GM12865 (cell line): ENCODE data around the gene AGPS.

Source experiments
- DNase-seq: peaks from one replicate; pipeline ENCODE4 v3.0.0; 2010; ENCODE audit warnings: low read depth
- H3K4me3 ChIP-seq: 2 replicates; pipeline ENCODE4 v1.5.1; 2011; ENCODE audit warnings: mild to moderate bottlenecking, low read depth, low read length, control low read depth
- TF ChIP-seq, protein P1 (sequence below): IDR thresholded peaks from 2 replicates; pipeline ENCODE4 v1.5.1; 2011; ENCODE audit warnings: low read length, control low read depth, low read depth, inconsistent platforms; ENCODE audit not compliant: insufficient read depth; ENCODE audit errors: missing control alignments

AGPS gene

DNA sequence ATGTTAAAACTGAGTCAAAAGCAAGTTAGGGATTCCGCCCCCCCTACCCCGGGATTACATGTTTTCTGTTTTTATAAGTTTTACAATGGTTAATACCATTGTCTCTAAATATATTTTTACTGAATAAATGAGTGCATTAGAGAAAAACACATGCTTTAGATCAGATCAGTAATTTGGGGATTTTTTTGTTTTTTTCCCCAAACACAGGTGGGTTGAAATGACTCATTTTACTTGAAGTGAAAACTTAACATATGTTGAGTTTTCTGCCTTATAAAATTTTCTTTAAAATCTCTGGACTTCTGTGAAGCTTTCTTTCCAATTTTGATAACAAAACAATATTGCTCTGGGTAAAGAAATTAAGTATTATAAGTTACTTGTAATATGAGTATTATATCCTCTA is 114.4 kb downstream of the AGPS start:
- TF ChIP-seq, protein P1, sequence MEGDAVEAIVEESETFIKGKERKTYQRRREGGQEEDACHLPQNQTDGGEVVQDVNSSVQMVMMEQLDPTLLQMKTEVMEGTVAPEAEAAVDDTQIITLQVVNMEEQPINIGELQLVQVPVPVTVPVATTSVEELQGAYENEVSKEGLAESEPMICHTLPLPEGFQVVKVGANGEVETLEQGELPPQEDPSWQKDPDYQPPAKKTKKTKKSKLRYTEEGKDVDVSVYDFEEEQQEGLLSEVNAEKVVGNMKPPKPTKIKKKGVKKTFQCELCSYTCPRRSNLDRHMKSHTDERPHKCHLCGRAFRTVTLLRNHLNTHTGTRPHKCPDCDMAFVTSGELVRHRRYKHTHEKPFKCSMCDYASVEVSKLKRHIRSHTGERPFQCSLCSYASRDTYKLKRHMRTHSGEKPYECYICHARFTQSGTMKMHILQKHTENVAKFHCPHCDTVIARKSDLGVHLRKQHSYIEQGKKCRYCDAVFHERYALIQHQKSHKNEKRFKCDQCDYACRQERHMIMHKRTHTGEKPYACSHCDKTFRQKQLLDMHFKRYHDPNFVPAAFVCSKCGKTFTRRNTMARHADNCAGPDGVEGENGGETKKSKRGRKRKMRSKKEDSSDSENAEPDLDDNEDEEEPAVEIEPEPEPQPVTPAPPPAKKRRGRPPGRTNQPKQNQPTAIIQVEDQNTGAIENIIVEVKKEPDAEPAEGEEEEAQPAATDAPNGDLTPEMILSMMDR, result no peak
- DNase-seq, result no peak
- no peak overlapping the region for H3K4me3 ChIP-seq

DNA sequence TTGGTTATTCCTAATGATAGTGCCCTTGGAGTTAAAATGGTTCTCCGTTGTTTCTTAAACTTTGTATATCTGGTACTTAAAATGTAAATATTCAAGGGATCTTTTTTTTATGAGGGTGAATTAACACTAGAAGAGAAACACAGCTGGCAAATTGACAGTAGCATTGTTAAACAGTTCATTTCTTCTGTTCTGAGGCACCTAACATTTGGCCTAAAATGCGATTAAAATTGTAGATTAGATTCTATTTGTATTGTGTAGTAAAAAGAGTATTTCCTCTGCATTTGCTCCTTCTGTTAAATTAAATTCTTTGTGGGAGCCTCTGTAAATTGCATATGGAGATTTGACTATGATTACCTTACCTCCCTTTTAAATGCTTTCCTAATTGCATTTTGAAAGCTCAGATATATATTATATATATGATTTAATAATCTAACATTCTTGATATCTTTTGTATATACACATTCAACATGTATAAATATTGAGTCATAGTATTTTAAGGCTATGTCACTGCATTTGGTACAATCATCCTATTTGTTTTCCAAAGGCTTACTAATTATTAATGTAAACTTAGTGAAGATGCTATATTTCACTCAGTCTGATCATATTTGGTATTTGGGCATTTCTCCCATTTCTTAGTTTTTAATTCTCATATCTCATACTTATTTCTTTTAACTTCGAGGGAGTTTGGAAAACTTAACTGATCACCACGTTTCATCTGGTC is 124.4 kb downstream of the AGPS start:
- TF ChIP-seq, protein P1, result no peak
- H3K4me3 ChIP-seq, result no peak overlapping the region
- DNase-seq, result no peak

DNA sequence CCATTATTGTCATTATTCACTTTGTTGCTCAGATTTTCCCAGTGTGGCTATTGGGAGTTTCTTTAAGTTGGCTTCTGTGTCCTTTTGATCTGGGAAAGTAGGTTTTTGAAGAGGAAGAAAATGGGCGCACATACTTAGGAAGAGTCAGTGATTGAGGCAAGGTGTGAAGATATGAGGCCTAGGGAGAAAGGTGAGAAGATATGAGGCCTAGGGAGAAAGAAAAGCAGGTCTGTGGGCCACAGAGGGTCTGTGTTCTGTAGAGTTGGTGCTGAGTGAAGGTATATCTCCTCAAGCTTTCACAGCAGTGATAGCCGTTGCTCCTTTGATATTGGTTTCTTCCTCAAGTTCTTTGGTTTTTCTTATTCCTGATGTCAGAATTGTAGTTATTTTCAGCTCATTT is 126.2 kb downstream of the AGPS start:
- DNase-seq, result no peak
- H3K4me3 ChIP-seq, result no peak overlapping the region
- TF ChIP-seq, protein P1, result no peak

DNA sequence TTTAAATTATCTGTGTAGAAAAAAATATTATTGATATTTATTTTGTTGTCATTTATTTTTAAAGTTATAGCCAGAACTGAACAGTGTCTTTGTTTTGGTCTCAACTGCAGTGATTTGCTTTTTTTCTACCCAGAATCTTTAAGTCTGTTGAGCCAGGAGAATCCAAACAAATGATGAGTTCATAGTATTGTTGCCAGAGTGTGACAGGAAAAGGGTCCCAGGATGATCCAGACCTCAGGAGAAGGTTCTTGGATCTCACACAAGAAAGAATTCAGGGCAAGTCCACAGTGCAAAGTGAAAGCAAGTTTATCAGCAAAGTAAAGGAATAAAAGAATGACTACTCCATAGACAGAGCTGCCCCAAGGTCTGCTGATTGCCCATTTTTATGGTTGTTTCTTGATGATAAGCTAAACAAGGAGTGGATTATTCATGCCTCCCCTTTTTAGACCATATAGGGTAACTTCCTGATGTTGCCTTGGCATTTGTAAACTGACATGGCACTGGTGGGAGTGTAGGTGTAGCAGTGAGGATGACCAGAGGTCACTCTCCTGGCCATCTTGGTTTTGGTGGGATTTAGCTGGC is 127.1 kb downstream of the AGPS start:
- TF ChIP-seq, protein P1, result no peak
- no peak for DNase-seq
- H3K4me3 ChIP-seq, result no peak overlapping the region

DNA sequence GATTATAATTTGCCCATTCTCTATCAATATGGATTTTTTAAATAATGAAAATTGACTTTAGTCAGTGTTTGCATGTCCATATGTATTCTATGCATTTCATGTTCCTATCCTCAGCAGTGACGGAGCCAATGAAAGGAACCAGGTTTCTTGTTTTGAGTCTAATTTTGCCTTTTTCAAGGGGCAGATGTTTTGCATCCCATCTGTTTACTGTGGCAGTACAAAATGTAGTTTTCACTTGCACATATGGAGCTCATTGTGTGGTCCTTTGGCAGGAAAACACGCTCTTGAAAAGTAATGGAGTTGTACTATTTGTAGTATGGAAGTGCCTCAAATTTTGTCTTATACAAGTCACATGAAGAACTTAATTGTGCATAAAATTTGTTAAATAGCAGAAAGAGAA is 127.8 kb downstream of the AGPS start:
- DNase-seq, result no peak
- TF ChIP-seq, protein P1, result no peak
- H3K4me3 ChIP-seq, result no peak overlapping the region

DNA sequence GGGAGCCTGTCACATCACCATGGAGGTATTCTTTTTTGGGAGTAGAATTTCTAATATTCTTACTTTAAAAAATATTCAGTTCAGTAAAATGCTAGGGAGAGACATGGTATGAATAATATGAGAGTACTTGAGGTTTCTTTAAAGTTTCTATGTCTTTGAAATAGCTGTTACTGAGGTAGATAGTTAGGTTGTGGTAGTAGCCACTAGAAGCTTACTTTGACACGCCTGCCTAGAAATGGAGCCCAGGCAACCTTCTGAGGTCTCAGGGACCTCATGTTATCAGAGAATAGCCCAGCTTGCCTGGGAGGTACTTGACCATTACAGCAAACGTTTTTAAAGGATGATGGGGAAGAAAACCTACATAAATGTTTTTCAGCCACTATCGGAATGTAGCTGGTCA is 131.2 kb downstream of the AGPS start:
- TF ChIP-seq, protein P1, result no peak
- H3K4me3 ChIP-seq, result no peak overlapping the region
- DNase-seq, result peak; percentile 27
